ENCODE measurements around the gene MRPL32.

GRCh38 chr7:42928754-42929153 is 3.4 kb upstream of the MRPL32 start:
- TF ChIP-seq POLR2AphosphoS2 (conservative IDR thresholded peaks at IDR 0.05; ENCODE audit: low read length) = no peak
- no peak for TF ChIP-seq POLR2A (IDR thresholded peaks at IDR 0.05; ENCODE audit: low read length)
- TF ChIP-seq ELK1 (IDR thresholded peaks at IDR 0.05; ENCODE audit: low read depth, low read length) = no peak
- TF ChIP-seq RFX5 (IDR thresholded peaks at IDR 0.05) = no peak
- TF ChIP-seq CTCF (IDR thresholded peaks at IDR 0.05) = no peak
- TF ChIP-seq REST (IDR thresholded peaks at IDR 0.05) = no peak
- TF ChIP-seq FOSL2 (IDR thresholded peaks at IDR 0.05) = no peak
- no peak for TF ChIP-seq FOSL2 (CRISPR knock-in tag; IDR thresholded peaks at IDR 0.05)
- no peak for TF ChIP-seq ESRRA (IDR thresholded peaks at IDR 0.05; ENCODE audit: borderline replicate concordance, low read length)
